ENCODE data around the gene ENTPD2.

The ENTPD2 gene

GRCh38 chr9:137079401-137079787 is 25.5 kb upstream of the ENTPD2 start:
- DNase-seq (ENCODE audit: low read depth, low spot score) = no peak

- DNase-seq (ENCODE audit: low read depth, low spot score) = no peak
These were observed 25.0 kb upstream of the ENTPD2 start for GRCh38 chr9:137078701-137079400.

- DNase-seq (ENCODE audit: low read depth, low spot score) = no peak
These were observed 24.2 kb upstream of the ENTPD2 start for GRCh38 chr9:137077758-137078693.

- no peak for DNase-seq (ENCODE audit: low read depth, low spot score)
These were observed 23.3 kb upstream of the ENTPD2 start, which contains the start of gene UAP1L1 for GRCh38 chr9:137077010-137077747. Gene UAP1L1 (plus strand): TSS chr9:137077517. CDS start chr9:137077533, 16 bp downstream.

GRCh38 chr9:137076636-137077009 is 22.8 kb upstream of the ENTPD2 start:
- no peak for DNase-seq (ENCODE audit: low read depth, low spot score)

GRCh38 chr9:137075275-137075775 is 21.5 kb upstream of the ENTPD2 start:
- DNase-seq (ENCODE audit: low read depth, low spot score) = no peak

GRCh38 chr9:137074657-137075274 is 20.9 kb upstream of the ENTPD2 start:
- DNase-seq (ENCODE audit: low read depth, low spot score) = no peak

- DNase-seq (ENCODE audit: low read depth, low spot score) = no peak
These were observed 20.1 kb upstream of the ENTPD2 start for GRCh38 chr9:137073992-137074399.

GRCh38 chr9:137071282-137071681 is 17.4 kb upstream of the ENTPD2 start:
- no peak for DNase-seq (ENCODE audit: low read depth, low spot score)

GRCh38 chr9:137070906-137071275 is 17.0 kb upstream of the ENTPD2 start:
- DNase-seq (ENCODE audit: low read depth, low spot score) = no peak

- DNase-seq (ENCODE audit: low read depth, low spot score) = no peak
These were observed 16.5 kb upstream of the ENTPD2 start, which contains the start of gene SAPCD2 for GRCh38 chr9:137070201-137070905. Gene SAPCD2 (minus strand): TSS chr9:137070557. CDS start chr9:137070460, 97 bp downstream.

- DNase-seq (ENCODE audit: low read depth, low spot score) = no peak
These were observed 15.7 kb upstream of the ENTPD2 start for GRCh38 chr9:137069508-137070091.

- no peak for DNase-seq (ENCODE audit: low read depth, low spot score)
These were observed 15.0 kb upstream of the ENTPD2 start for GRCh38 chr9:137068539-137069507.

GRCh38 chr9:137067860-137068538 is 14.1 kb upstream of the ENTPD2 start:
- no peak for DNase-seq (ENCODE audit: low read depth, low spot score)

GRCh38 chr9:137066096-137066861 is 12.4 kb upstream of the ENTPD2 start:
- DNase-seq (ENCODE audit: low read depth, low spot score) = no peak

GRCh38 chr9:137065336-137065967 is 11.6 kb upstream of the ENTPD2 start:
- DNase-seq (ENCODE audit: low read depth, low spot score) = no peak

GRCh38 chr9:137064880-137065164 is 11.0 kb upstream of the ENTPD2 start:
- DNase-seq (ENCODE audit: low read depth, low spot score) = no peak
